Brain pericyte (primary cell): ENCODE data around the gene DLG1.
A peak's percentile ranks its signal among the peaks of the same experiment; 100 is the strongest.
"Not testable (repeated sequence)": the region's sequence is repeated elsewhere in the genome, so short reads cannot be mapped to it uniquely, and the experiment has no call there.

Experiments used
- DNase-seq: peaks from one replicate; pipeline ENCODE4 v3.0.0-alpha.2; 2012; ENCODE audit warnings: low read depth, low spot score

The DLG1 gene

DNA sequence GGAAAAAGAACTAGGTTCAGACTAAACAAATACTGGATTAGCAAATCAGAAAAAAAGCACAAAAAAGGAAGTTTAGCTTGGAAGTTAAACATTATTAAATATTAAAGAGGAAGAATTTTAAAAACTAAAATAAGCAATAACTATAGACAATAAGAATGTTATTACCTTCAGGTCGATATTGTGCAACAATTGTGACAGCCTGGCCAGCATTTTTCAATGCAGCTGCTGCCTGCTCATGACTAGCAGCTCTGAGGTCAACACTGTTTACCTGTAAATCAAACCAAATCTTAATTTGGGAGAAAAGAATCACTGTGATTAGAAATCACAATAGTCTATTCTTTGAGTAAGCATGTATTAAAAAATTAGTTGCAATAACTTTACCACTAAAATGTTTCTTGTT lies 193.7 kb downstream of the DLG1 start:
- DNase-seq, result no peak

DNA sequence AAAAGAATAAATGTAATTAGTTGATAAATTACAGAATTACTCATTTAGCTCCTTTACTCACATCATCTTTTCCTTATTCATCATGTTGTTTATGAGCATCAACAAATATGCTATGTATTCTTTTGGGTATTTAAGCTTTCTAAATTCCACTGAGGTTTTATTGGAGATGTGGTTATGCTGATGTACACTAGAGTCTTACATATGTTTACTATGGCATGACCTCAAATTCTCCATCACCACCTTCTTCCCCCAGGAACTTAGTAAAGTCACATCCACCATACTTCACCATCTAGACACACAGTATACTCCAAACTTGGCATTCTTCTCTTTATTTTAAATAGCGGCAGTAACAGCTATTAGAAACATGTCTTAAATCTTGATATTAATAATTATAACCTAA lies 194.6 kb downstream of the DLG1 start:
- DNase-seq, result no peak

DNA sequence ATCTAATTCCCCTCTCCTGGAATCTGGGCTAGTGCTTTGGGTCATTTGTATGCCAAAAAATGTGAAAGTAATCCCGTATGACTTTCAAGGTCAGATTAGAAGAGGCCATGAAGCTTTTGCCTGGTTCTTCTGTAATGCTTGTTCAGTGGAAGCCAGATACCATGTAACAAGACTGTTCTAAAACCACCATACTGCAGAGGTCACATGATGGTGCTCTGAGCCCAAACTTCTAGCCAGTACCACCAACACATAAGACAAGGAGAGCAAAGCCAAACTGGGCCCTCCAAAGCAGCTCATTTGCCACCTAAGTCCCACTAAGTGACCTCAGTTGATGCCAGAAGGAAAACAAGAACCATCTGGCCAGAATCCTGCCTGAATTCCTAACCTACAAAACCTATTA lies 204.5 kb downstream of the DLG1 start:
- no peak for DNase-seq

DNA sequence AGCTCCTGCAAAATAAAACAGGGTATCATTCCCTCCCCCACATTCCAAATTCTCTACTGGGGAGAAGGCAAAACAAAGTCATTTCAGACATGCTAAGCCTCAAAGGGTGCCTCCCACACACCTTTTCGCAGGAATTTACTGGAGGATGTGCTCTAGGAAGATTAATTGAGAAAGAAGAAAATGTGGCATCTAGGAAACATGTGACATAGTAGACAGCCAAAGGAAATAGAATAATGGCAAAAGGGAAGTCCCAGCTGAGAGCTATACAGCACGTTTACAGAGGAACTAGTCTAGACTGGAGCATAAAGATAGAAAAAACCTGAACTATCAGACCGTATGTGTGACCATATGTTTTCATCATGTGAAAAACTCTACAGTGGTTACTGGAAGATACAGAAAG lies 210.0 kb downstream of the DLG1 start:
- DNase-seq, result no peak

DNA sequence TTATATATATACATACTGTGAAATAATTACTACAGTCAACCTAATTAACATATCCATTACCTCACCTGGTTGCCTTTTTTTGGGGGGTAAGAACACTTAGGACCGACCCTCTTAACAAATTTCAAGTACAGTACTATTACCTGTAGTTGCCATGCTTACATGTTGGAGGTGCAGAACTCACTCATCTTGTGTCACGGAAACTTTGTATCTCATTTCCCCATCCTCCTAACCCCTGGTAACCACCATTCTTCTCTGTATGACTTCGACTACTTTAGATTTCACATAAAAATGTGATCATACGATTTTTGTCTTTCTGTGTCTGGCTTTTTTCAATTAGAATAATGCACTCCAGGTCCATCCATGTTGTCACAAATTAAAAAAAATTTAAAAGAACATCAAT lies 213.3 kb downstream of the DLG1 start:
- no peak for DNase-seq

DNA sequence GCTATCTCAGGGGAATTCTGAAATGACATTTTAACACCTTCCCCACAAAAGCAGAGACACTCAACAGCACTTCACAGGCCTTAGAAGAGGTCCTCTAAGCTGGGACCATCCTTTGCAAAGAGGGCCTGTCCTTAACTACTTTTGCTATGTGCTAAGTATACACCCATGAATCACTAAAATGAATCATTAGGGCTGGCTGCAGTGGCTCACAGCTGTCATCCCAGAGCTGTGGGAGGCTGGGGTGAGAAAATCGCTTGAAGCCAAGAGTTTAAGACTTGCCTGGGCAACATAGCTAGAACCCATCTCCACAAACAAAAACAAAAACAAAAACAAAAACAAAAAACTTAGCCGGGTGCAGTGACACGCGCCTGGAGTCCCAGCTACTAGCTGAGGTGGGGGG lies 214.9 kb downstream of the DLG1 start:
- no peak for DNase-seq

DNA sequence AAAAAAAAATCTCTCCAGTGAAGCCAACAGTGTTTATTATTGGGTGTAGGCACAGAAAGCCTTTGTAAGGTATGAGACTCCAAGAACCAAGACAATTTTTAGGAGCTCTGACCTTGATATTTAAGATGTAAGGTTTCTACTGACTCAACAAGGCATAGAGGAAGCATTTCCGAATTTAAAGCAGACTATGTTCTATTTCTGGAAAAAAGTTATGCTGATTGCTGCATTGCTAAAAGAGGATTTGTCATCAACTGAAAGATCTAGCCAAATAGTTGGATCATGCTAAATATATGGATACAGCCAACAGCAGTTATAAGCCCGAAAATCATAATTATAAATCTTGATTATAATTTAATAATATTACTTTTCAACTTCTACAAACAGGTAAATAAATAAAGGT lies 215.5 kb downstream of the DLG1 start:
- no peak for DNase-seq

DNA sequence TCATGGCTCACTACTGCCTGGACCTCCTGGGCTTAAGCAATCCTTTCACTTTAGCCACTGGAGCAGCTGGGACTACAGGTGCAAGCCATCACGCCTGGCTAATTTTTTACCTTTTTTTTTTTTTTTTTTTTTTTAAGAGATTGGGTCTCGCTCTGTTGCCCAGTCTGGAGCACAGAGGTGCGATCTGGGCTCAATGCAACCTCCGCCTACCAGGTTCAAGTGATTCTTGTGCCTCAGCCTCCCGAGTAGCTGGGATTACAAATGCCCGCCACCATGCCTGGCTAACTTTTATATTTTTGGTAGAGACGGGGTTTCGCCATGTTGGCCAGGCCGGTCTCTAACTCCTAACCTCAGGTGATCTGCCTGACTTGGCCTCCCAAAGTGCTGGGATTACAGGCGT lies 218.1 kb downstream of the DLG1 start:
- no peak for DNase-seq

DNA sequence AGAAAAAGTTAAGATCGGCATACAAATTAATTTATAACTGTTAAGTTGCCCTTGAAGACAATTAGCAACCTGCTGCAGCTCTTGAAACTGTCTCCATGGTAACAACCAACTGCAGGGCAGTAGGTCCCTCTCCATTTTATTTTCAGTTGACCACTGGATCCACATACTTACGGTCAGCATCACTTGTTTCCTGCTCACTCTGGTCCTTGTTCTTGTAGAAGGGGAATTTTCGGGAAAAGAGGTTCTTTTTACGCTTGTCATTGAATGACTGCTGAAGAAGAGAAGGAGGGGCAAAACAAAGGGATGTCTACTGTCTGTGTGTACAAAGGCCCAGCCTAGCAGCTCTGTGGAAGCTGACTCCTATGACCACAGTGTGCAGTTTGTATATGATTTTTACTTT lies 222.0 kb downstream of the DLG1 start:
- no peak for DNase-seq

DNA sequence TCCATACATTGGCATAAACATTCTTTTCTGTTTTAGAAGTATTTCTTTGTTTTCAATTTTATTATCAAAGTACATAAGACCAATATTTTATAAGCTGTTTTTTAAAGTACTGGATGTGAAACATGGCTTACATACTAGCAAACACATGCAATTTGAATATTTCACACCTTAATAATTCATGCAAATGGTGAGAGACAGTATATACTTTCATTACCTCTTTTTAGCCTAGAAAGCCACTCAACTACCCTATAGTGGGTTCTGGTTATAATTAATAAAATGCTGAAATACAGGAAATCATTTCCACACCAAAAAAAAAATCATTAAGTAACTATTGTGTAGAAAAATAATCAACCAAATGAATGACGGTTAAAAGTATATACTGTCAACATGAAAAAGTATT lies 230.3 kb downstream of the DLG1 start:
- DNase-seq, result no peak

DNA sequence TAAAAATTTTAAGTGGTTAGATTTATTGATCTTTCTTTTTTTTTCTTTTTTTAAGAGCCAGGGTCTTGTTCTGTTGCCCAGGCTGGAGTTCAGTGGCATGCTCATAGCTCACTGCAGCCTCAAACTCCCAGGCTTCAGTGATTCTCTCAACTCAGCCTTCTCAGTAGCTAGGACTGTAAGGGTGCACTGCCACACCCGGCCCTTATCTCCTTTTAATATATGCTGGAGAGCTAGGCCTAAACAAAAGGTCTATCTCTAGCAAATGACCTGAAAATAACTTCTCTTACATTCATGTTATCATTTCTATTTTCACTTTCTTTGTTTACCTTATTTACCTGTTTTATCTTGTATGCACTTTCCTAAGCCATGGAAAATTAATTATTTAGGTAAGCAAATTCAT lies 233.6 kb downstream of the DLG1 start:
- no peak for DNase-seq

DNA sequence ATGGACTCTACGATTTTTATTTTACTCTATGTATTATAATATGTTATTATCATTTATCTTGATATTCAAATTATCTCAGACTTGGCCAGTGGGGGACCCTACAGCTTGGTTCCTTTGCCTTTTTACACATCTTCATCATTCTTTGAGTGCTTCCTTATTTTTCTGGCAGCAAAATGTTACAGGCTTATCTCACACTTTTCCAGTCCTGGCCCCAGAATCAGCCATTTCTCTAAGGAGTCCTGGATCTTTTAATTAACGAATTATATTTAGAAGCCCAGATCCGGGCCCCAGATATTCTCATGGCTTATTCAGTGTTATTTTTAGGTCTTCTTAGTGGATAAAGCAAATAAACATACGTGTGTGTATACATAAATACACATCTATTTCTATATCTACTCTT lies 236.0 kb downstream of the DLG1 start:
- DNase-seq, result no peak

DNA sequence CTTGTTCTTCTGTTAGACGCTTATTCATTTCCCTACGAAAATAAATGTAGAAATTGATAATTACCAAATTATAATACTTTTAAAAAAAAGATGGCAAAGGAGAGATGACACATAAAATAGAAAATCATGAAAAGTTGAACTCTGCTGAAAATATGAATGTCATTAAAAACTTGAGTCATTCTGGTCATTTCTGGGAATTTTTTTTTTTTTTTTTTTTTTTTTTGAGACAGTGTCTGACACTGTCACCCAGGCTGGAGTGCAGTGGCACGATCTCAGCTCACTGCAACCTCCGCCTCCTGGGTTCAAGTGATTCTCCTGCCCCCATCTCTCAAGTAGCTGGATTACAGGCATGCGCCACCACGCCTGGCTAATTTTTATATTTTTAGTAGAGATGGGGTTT lies 246.8 kb downstream of the DLG1 start:
- DNase-seq, result not testable (repeated sequence)

DNA sequence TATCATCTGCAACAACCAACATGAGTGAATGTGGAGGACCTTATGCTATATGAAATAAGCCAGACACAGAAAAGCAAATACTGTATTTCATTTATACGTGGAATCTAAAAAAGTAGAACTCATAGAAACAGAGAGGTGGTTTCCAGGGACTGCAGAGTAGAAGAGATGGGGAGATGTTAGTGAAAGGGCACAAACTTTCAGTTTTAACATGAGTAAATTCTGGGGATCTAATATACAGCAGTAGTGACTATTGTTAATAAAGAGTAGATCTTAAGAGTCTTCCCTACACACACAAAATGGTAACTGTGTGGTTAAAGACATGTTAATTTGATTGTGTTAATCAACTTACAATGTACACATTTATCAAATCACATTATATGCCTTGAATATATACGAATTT lies 247.9 kb downstream of the DLG1 start:
- DNase-seq, result no peak

DNA sequence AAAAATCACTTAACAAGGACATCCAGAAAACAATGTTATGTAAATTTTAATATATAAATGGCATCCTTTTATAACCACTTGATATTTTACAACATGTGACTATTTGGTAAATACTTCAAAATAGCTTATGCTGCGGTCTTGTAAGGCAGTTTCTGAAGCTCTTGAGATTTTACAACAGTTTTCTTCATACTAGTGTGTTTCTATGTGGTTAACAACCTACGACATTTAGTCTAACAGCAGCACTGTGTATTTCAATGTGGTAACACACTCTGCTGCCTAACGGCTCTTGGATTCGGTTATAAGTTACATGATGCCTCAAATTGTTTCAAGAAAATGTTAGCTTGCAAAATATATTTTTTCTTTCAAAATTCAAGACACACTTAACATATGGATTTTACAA lies 255.9 kb downstream of the DLG1 start:
- no peak for DNase-seq

DNA sequence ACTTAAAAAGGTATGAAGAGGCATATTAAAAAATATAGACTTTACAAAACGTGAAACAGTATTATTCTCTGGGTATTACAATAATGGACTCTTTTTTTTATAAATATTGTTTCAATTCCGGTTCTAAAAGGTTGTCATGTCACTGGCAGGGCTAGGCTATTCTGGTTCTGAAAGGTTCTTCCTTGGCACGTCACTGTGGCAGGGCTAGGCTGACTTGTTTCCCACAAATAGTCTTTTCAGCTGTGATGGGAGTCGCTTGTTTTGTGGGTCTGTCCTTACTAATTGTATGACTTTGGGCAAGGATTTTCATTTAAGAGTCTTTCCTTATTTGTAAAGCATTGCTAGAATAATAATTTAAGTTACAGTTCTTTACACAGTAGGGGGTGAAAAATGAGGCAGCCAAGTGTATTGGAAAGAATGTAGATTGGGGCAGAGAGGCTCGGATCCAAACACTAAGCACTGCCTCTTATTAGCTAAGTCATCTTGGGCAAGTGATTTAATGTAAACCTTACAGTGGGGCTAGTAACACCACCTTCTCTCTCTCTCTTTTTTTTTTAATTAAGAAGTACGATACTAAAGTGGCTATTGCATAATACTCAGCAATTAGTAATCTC lies 256.4 kb downstream of the DLG1 start:
- no peak for DNase-seq

DNA sequence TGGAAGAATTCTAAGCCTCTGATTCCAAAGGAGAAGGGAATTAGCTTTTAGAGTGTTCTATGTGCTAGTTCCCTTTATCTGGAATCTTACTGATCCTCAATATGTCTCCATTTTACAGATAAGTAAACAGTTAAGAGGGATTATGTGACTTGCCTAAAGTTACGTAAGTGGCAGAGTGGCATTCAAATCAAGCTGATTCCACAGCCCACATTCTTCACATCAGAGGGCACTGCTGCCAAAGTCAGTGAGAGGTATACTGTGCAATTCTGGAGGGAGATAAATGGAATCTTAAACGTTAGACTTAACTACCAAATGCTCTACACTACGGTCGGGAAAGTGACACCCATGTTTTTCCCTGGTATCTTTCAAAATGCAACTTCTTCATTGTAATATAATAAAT lies 257.8 kb downstream of the DLG1 start:
- DNase-seq, result no peak

DNA sequence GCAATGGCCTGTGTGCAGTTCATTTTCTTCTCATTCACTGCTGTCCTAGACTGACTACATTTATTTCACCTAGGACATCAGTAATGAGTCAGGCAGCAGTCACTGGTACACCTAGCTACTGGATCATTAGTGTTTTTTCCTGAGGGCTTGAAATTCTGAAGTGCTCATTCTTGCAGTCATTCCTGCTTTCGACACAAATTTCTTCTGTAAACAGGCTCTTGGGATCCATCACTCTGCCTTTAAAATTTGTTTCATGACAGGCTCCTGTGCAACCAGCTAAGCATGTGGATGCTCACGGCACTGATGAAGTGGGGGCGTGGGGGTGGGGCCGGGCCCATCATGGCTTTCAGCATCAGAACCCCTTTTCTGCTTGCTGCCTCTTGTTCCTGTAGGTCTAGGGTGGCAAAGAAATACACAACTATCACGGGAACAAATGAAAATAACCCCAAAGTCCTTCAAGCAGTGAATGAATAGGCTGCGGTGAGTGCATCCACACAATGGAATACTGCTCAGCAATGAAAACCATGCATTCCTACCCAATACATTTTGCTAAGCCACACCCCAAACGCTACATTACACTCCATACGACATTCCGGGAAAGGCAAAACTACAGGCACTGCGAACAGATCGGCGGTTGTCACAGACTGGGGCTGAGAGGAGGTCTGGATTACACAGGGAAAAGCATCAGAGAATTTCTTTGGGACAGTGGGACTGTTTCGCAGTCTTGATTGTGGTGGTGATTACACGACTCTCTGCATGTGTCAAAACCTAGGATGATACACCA lies 259.5 kb downstream of the DLG1 start:
- no peak for DNase-seq

DNA sequence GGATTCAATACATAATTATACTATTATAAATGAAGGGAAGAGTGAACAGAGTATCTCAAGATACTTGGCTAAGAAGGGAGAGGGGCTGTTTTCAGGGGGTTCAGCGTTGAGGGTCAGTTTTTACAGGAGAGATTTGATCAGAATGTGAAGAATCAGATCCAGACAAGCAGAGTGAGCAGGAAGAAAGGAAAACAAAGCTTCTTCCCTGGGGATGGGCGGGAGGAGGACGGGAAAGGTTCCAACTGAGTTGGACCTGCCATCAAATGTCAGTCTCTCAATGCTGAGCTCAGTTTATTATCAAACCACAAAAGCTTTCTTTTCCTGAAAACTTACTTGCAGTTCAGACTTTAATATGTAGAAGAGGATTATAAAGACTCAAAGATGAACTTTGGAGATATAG lies 262.8 kb downstream of the DLG1 start:
- no peak for DNase-seq

DNA sequence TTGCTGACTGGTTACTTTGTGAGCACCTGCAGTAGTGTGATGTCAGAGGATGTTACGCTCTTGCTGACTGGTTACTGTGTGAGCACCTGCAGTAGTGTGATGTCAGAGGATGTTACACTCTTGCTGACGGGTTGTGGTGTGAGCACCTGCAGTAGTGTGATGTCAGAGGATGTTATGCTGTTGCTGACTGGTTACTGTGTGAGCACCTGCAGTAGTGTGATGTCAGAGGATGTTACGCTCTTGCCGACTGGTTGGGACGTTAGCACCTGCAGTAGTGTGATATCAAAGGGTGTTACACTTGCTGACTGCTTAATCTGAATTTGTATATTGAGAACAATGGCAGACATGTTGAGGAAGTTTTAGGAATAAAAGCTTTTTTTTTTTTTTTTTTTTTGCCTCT lies 263.6 kb downstream of the DLG1 start:
- DNase-seq, result not testable (repeated sequence)

DNA sequence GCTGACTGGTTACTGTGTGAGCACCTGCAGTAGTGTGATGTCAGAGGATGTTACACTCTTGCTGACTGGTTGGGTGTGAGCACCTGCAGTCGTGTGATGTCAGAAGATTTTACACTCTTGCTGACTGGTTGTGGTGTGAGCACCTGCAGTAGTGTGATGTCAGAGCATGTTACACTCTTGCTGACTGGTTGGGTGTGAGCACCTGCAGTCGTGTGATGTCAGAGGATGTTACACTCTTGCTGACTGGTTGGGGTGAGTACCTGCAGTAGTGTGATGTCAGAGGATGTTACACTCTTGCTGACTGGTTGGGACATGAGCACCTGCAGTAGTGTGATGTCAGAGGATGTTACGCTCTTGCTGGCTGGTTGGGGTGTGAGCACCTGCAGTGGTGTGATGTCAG lies 264.6 kb downstream of the DLG1 start:
- not testable (repeated sequence) for DNase-seq

DNA sequence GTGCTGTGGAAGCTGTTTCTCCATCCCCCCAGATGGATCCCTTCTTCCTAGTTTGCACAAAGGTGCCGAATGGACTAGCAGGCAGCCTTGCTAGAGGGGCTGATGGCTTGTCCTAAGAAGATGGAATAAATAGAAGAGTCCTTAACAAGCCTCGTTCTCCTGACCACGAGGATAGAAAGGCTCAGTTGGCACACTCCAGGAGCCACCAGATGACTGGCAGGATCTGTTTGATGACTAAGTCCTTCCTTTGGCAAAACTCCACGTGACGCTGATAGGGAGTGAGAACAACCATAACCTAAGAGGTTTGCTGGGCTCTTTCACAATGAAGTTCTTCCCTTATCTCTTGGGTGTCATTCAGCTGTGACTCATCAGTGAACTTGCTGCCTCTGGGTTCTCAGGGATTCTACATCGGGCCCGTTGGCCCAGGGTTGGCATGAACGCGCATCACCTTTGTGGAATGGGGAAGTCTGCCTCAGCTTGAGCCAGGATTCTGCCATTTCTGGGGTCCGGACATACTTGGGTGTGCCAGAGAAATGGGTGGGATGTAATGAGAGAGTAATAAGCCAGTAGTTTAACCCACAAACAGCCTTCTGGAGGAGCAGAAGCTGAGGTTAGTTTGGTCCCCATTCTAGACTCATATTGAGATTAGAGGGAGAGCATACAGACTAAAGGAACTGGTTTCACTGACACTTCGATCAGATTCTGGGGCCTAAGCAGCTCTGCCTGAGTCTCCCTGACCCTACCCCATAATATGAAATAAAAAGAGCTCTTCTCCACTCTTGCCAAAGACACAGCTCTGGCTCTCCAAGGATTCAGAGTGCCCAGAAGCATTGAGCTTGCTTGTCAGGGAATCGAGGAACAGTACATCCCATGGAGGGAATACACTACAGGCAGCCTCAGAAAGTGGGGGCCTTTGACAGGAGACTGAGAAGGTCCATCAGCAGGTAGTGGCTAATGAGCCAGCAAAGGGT lies 266.8 kb downstream of the DLG1 start:
- DNase-seq, result peak; percentile 49
